ENCODE results near the gene CDH4.

- no peak for TF ChIP-seq CTCF (IDR thresholded peaks at IDR 0.05)
- no peak for TF ChIP-seq POLR2A (IDR thresholded peaks at IDR 0.05)
These were observed 296.0 kb downstream of the CDH4 start for GRCh38 chr20:61548069-61548468.
